ENCODE data around the gene ARHGAP40.
A peak's percentile ranks its signal among the peaks of the same experiment; 100 is the strongest.

ARHGAP40 gene

DNA sequence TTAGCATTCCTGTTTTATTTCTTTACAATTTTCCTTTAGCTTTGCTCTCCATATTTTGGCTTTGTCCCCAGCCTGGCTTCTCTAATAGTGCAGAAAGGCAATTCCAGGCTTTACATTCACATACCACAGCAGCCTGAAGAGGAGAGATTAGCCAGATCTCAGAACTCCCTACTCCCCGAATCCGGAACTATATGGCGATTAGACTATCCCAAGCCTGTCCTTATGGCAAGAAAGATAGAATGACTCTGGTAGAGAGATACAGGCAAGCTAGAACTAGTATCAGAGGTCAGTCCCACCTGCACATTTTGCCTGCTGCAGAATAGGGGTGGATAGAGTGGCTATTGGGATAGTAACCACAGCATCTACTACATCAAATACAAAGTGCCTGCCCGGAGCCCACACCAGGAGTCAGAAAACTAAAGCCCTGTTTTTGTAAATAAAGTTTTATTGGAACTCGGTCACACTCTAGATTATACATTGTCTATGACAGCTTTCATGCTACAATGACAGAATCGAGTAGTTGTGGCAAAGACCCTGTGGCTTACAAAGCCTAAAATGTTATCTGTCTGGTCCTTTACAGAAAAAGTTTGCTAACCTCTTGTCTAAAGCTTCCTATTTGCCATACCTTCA lies 37.7 kb upstream of the ARHGAP40 start:
- TF ChIP-seq, protein P1, sequence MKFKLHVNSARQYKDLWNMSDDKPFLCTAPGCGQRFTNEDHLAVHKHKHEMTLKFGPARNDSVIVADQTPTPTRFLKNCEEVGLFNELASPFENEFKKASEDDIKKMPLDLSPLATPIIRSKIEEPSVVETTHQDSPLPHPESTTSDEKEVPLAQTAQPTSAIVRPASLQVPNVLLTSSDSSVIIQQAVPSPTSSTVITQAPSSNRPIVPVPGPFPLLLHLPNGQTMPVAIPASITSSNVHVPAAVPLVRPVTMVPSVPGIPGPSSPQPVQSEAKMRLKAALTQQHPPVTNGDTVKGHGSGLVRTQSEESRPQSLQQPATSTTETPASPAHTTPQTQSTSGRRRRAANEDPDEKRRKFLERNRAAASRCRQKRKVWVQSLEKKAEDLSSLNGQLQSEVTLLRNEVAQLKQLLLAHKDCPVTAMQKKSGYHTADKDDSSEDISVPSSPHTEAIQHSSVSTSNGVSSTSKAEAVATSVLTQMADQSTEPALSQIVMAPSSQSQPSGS (tag by site-specific recombination; IDR thresholded peaks at IDR 0.05; ENCODE audit: low read depth): no peak
- TF ChIP-seq, protein P2, sequence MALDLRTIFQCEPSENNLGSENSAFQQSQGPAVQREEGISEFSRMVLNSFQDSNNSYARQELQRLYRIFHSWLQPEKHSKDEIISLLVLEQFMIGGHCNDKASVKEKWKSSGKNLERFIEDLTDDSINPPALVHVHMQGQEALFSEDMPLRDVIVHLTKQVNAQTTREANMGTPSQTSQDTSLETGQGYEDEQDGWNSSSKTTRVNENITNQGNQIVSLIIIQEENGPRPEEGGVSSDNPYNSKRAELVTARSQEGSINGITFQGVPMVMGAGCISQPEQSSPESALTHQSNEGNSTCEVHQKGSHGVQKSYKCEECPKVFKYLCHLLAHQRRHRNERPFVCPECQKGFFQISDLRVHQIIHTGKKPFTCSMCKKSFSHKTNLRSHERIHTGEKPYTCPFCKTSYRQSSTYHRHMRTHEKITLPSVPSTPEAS (tag by site-specific recombination; IDR thresholded peaks at IDR 0.05): no peak
- TF ChIP-seq ZBTB20 (tag by site-specific recombination; IDR thresholded peaks at IDR 0.05) (no peak), ZNF37A (tag by site-specific recombination; IDR thresholded peaks at IDR 0.05) (no peak), HOXD13 (CRISPR knock-in tag; IDR thresholded peaks at IDR 0.05; ENCODE audit: borderline replicate concordance) (no peak), ZNF138 (tag by site-specific recombination; IDR thresholded peaks at IDR 0.05; ENCODE audit: borderline replicate concordance) (no peak), ZNF600 (tag by site-specific recombination; IDR thresholded peaks at IDR 0.05) (no peak), ZNF658 (tag by site-specific recombination; IDR thresholded peaks at IDR 0.05) (no peak), ZFHX2 (tag by site-specific recombination; conservative IDR thresholded peaks at IDR 0.05) (no peak), KLF8 (tag by site-specific recombination; IDR thresholded peaks at IDR 0.05) (no peak), MEIS1 (CRISPR knock-in tag; IDR thresholded peaks at IDR 0.05; ENCODE audit: borderline replicate concordance) (no peak), ZNF701 (tag by site-specific recombination; IDR thresholded peaks at IDR 0.05) (no peak), KLF16 (tag by site-specific recombination; IDR thresholded peaks at IDR 0.05) (no peak), ZNF184 (tag by site-specific recombination; IDR thresholded peaks at IDR 0.05) (no peak), ZNF549 (tag by site-specific recombination; IDR thresholded peaks at IDR 0.05) (no peak), ZNF596 (tag by site-specific recombination; IDR thresholded peaks at IDR 0.05) (no peak)
- TF ChIP-seq, protein P3, sequence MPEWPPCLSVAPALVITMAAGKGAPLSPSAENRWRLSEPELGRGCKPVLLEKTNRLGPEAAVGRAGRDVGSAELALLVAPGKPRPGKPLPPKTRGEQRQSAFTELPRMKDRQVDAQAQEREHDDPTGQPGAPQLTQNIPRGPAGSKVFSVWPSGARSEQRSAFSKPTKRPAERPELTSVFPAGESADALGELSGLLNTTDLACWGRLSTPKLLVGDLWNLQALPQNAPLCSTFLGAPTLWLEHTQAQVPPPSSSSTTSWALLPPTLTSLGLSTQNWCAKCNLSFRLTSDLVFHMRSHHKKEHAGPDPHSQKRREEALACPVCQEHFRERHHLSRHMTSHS (tag by site-specific recombination; IDR thresholded peaks at IDR 0.05): no peak
- Histone ChIP-seq H3K9me3 (ENCODE audit: control insufficient read depth, insufficient read depth, low read depth, low read length) (no peaks in the 10 kb centered on the region), H3K36me3 (ENCODE audit: control insufficient read depth in 2 of 2, insufficient read depth in 1 of 2, low read length in 2 of 2) (peaks cover 7 to 69% of the 10 kb centered on the region in 2 experiments), H3K4me1 (ENCODE audit: control insufficient read depth, insufficient read depth, low read length) (no peaks in the 10 kb centered on the region), H3K4me3 (ENCODE audit: low read depth, low read length) (no peak overlapping the region), H3K27ac (ENCODE audit: extremely low read depth, low read depth, low read length) (no peak overlapping the region)
- ChIA-PET POLR2A (no interaction called here), CTCF (no interaction called here)

DNA sequence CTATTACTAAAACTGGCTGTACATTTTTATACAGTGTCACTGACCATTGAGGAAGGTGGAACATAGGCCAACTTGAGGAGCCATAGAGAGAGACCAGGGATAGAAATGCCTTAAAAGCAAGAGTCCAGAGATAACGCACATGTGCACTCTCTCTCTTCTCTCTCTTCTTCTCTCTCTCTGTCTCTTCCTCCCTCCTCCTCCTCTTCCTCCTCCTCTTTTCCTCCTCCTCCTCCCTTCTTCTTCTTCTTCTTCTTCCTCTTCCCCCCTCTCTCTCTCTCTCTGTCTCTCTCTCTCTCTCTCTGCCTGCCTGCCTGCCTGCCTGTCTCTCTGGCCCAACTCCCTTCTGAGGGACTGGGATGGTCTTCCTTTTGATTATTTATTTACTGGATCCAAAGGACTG lies 36.9 kb upstream of the ARHGAP40 start:
- TF ChIP-seq OVOL3 (tag by site-specific recombination; IDR thresholded peaks at IDR 0.05) (no peak), ZNF391 (tag by site-specific recombination; IDR thresholded peaks at IDR 0.05; ENCODE audit: borderline replicate concordance, low read depth) (no peak), ZNF596 (tag by site-specific recombination; IDR thresholded peaks at IDR 0.05) (peak; percentile 86)
- TF ChIP-seq, protein P4, sequence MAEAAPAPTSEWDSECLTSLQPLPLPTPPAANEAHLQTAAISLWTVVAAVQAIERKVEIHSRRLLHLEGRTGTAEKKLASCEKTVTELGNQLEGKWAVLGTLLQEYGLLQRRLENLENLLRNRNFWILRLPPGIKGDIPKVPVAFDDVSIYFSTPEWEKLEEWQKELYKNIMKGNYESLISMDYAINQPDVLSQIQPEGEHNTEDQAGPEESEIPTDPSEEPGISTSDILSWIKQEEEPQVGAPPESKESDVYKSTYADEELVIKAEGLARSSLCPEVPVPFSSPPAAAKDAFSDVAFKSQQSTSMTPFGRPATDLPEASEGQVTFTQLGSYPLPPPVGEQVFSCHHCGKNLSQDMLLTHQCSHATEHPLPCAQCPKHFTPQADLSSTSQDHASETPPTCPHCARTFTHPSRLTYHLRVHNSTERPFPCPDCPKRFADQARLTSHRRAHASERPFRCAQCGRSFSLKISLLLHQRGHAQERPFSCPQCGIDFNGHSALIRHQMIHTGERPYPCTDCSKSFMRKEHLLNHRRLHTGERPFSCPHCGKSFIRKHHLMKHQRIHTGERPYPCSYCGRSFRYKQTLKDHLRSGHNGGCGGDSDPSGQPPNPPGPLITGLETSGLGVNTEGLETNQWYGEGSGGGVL (tag by site-specific recombination; IDR thresholded peaks at IDR 0.05): no peak
- TF ChIP-seq, protein P5, sequence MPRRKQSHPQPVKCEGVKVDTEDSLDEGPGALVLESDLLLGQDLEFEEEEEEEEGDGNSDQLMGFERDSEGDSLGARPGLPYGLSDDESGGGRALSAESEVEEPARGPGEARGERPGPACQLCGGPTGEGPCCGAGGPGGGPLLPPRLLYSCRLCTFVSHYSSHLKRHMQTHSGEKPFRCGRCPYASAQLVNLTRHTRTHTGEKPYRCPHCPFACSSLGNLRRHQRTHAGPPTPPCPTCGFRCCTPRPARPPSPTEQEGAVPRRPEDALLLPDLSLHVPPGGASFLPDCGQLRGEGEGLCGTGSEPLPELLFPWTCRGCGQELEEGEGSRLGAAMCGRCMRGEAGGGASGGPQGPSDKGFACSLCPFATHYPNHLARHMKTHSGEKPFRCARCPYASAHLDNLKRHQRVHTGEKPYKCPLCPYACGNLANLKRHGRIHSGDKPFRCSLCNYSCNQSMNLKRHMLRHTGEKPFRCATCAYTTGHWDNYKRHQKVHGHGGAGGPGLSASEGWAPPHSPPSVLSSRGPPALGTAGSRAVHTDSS (tag by site-specific recombination; IDR thresholded peaks at IDR 0.05): peak; percentile 65
- CTCF ChIA-PET: no interaction called here
- Histone ChIP-seq H3K9me3 (ENCODE audit: control insufficient read depth, insufficient read depth, low read depth, low read length) (no peaks in the 10 kb centered on the region), H3K4me1 (ENCODE audit: control insufficient read depth, insufficient read depth, low read length) (no peaks in the 10 kb centered on the region), H3K27ac (ENCODE audit: extremely low read depth, low read depth, low read length) (no peak overlapping the region), H3K4me3 (ENCODE audit: low read depth, low read length) (no peak overlapping the region), H3K36me3 (ENCODE audit: control insufficient read depth in 2 of 2, insufficient read depth in 1 of 2, low read length in 2 of 2) (peaks cover 0 to 69% of the 10 kb centered on the region in 2 experiments; a peak in 2 of 3 replicates)
- POLR2A ChIA-PET: no interaction called here
